Measurements from ENCODE around the gene CYP46A1. TPM values are rescaled to one million over a fixed set of nuclear protein-coding genes. Genes with fewer than 3 reads are reported as not detected.
A peak's percentile ranks its signal among the peaks of the same experiment; 100 is the strongest.

Gene CYP46A1
- total RNA-seq, 1 donor from 2014 or later, result 3.6 TPM

DNA sequence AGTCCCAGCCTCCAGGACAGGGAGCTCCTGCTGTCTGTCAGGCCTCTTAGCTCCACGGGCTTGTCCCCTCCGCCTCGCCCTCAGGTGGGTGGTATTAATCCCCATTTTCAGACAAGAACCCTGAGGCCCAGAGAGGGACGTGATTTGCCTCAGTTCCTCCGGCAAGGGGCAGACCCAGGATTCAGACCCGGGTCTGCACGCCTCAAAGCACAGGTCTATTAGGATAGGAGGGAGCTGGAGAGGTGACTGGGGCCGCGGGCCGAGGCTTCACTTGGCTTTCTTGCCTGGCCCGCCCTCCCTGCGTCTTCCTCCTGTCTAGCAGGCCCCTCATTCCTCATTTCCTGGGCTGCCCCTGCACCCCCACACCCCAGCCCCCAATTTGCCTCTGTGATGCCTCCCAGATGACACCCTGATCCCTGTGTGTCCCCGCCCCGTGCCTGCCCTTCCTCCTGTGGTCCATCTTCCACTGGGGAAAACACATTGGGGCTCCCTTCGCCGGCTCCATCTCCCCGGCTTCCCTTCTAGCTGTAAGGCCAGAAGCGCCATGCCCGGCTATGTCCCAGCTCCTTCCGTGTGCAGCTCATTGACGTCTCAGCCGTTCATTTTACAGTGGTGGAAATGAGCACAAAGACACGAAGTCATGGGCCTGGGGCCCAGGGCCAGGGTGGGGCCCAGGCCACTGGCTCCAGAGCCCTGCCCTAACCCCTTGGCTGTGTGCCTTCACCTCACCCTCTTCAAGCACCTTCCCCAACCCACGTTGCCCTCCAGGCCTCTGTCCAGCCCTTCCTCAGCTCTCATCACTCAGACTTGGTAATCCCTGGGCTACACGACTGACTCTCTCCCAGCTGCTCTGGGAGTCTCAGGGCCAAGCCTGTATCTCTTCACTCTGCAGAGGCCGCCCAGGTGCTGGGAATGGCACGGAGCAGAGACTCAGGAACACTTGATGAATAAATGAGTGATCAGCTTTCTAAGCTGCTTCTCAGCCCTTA lies 15.5 kb upstream of the CYP46A1 start:
- DNase-seq (ENCODE audit: low read depth, low spot score), result no peak
- H3K4me1 Mint-ChIP-seq, result peaks cover 75% of the 10 kb centered on the region
- H3K4me3 Mint-ChIP-seq, result no peak overlapping the region
- H3K27me3 Mint-ChIP-seq (ENCODE audit: low read depth), result no peaks in the 10 kb centered on the region
- TF ChIP-seq, protein P1, sequence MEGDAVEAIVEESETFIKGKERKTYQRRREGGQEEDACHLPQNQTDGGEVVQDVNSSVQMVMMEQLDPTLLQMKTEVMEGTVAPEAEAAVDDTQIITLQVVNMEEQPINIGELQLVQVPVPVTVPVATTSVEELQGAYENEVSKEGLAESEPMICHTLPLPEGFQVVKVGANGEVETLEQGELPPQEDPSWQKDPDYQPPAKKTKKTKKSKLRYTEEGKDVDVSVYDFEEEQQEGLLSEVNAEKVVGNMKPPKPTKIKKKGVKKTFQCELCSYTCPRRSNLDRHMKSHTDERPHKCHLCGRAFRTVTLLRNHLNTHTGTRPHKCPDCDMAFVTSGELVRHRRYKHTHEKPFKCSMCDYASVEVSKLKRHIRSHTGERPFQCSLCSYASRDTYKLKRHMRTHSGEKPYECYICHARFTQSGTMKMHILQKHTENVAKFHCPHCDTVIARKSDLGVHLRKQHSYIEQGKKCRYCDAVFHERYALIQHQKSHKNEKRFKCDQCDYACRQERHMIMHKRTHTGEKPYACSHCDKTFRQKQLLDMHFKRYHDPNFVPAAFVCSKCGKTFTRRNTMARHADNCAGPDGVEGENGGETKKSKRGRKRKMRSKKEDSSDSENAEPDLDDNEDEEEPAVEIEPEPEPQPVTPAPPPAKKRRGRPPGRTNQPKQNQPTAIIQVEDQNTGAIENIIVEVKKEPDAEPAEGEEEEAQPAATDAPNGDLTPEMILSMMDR (conservative IDR thresholded peaks at IDR 0.05), result no peak
- no peaks in the 10 kb centered on the region for H3K36me3 Mint-ChIP-seq (ENCODE audit: low read depth)
- H3K9me3 Mint-ChIP-seq, result no peaks in the 10 kb centered on the region
- H3K27ac Mint-ChIP-seq (ENCODE audit: unreplicated experiment), result peak overlapping the region; percentile 91

DNA sequence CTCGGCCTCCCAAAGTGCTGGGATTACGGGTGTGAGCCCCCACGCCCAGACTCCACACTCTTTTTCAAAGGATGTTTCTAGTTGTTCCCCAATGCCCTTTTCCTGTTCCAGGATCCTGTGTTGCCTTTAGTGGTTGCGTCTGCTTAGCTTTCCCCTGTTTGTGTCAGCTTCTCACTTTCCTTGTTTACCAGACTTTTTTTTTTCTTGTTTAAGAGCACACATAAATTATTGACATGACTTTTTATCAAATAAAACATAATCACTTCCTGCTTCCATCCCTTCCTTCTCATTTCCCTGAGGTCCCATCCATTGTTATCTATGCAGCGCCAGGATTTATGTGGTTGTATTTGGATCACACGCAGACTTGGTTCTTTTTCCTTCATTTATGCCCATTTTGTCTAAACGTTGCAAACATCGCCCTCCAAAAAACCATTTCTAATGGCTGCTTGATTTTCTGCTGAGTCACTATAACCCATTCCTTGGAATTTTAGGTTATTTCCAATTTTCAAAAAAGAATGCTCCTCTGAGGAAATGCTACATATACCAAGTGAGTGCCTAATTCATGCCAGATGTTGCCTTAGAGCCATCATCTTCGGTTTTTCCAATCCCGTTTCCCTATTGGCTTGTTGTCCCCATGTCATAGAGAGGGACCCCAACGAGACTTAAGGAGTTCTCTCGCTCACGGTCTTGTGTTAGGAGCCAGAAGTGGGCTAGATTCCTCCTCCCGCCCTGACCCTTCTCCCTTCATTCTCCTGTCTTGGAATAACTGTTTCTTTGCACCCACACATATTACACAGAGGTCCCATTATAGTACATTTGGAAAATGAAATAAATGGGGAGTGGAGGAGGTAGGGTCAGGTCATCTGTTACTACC lies 13.5 kb upstream of the CYP46A1 start:
- H3K9me3 Mint-ChIP-seq, result no peaks in the 10 kb centered on the region
- H3K4me1 Mint-ChIP-seq, result peaks cover 63% of the 10 kb centered on the region
- H3K27ac Mint-ChIP-seq (ENCODE audit: unreplicated experiment), result peak overlapping the region; percentile 95
- H3K4me3 Mint-ChIP-seq, result peak overlapping the region; percentile 72
- TF ChIP-seq, protein P1 (conservative IDR thresholded peaks at IDR 0.05), result no peak
- H3K36me3 Mint-ChIP-seq (ENCODE audit: low read depth), result no peaks in the 10 kb centered on the region
- DNase-seq (ENCODE audit: low read depth, low spot score), result no peak
- H3K27me3 Mint-ChIP-seq (ENCODE audit: low read depth), result no peaks in the 10 kb centered on the region

DNA sequence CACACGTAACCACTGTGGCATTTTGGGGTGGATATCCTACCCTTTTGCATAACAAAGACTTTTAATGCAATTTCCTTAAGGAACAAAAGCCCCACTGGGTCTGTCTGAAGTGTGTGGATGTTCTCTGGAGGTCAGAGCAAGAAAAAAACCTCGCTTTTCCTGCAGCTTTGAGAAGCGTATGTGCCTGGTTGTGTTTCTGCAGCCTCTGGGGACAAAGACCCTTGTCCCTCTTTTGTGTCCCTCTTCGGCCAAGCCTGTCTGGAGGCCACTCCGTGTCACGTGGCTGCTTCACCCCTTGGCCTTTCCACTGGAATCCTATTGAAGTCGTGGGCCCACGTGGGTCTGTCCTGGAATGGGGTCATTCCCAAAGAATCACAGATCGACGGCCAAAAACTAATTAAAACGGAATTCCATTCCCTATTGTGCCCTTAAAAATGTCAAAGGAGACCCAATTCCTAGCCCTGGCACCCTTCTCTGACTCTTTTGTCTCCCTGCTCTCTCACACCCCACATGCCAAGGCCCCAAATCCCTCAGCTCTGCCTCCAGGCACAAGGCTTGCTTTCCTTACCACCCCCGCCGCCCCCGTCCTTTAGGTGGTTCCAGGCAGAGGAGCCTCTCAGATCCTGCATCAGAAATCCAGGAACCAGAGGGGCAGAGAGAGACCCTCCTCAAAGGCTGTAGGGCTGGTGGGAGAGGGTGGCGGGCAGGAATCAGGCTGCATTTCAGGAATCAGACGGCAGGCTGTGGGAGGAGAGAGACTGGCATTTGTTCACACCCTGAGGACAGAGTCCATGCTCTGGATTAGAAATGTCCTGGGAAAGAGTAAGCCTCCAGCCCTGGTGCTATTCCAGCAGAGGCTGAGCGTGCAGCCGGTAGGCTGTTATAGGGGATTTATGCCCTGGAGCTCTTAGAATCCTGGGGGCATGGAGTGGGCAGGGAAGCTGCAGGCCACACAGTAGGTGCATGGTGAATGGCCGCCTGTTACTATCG lies 12.6 kb upstream of the CYP46A1 start:
- Mint-ChIP-seq H3K4me3 (peak overlapping the region; percentile 72), H3K36me3 (ENCODE audit: low read depth) (no peaks in the 10 kb centered on the region), H3K27ac (ENCODE audit: unreplicated experiment) (peak overlapping the region; percentile 95), H3K27me3 (ENCODE audit: low read depth) (no peaks in the 10 kb centered on the region), H3K9me3 (no peaks in the 10 kb centered on the region), H3K4me1 (peaks cover 56% of the 10 kb centered on the region)
- peak; percentile 64 for DNase-seq (ENCODE audit: low read depth, low spot score)
- TF ChIP-seq, protein P1 (conservative IDR thresholded peaks at IDR 0.05), result no peak

DNA sequence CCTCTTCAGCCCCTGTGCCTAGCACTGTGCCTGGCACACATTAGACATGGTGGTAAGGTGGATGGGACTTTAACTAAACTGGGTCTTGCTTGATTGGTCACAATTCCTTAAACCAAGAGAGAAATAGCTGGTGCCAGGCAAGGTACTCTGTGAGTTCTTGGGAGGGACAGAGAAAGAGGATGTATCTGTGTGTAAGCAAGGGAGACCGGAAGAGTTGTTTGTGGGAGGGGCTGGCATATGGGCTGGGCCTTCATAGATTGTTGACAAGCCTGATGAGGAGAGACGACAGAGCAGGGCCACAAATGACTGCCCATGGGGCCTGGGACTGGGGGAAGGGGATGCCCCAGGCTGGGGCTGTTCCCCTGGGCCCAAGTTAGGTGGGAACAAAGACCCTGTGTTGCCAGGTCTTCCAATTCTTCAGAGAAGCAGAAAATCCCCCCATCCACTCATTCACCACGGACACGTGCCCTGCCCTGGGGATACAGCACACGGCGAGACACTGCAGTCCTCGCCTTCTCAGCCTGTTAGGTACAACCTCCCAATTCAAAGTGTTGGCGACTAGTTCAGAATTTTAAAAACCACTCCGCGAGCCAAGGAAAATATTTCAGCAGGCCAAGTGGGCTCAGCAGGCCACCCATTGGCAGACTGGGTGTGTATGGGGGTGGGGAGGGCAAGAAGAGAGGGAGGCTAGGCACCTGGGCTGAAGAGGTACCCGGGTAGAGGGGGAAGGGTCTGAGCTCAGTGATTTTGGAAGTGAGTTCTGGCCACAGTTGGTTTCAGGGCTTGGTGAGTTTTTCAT lies 11.4 kb upstream of the CYP46A1 start:
- no peaks in the 10 kb centered on the region for H3K27me3 Mint-ChIP-seq (ENCODE audit: low read depth)
- H3K36me3 Mint-ChIP-seq (ENCODE audit: low read depth), result no peaks in the 10 kb centered on the region
- H3K4me1 Mint-ChIP-seq, result peaks cover 51% of the 10 kb centered on the region
- TF ChIP-seq, protein P1 (conservative IDR thresholded peaks at IDR 0.05), result no peak
- peak overlapping the region; percentile 67 for H3K27ac Mint-ChIP-seq (ENCODE audit: unreplicated experiment)
- peak overlapping the region; percentile 25 for H3K4me3 Mint-ChIP-seq
- H3K9me3 Mint-ChIP-seq, result no peaks in the 10 kb centered on the region
- DNase-seq (ENCODE audit: low read depth, low spot score), result no peak
